Keratinocyte (primary cell): ENCODE measurements around the gene PRSS21. TPM values are rescaled to one million over a fixed set of nuclear protein-coding genes. Genes with fewer than 3 reads are reported as not detected.

Experiments
- DNase-seq: peaks from one replicate; pipeline ENCODE4 v3.0.0-alpha.2; 2011; ENCODE audit warnings: low read depth, missing footprints, low spot score
- FAIRE-seq: peaks from 2 replicates; lab custom pipeline; 2011; peaks lifted over from hg19 to GRCh38; lab: Jason Lieb, UNC
- H2AFZ ChIP-seq: 2 replicates; pipeline ENCODE4 v1.6.0; 2012; ENCODE audit warnings: low read length, control low read depth, inconsistent platforms; ENCODE audit not compliant: control insufficient read depth
- H3K27ac ChIP-seq: 2 replicates; pipeline ENCODE4 v1.5.1; 2011; ENCODE audit warnings: low read length; ENCODE audit not compliant: control insufficient read depth, insufficient read depth
- H3K27me3 ChIP-seq: 3 replicates; pipeline ENCODE4 v1.6.0; 2011; ENCODE audit warnings: low read length; ENCODE audit not compliant: control insufficient read depth, insufficient read depth; ENCODE audit errors: extremely low read depth
- H3K36me3 ChIP-seq, 2 experiments: 2 replicates in 1 of 2; 3 replicates in 1 of 2; pipeline ENCODE4 v1.5.1; 2011; ENCODE audit warnings: low read length in 2 of 2, mild to moderate bottlenecking in 1 of 2; ENCODE audit not compliant: control insufficient read depth in 2 of 2, insufficient read depth in 2 of 2; ENCODE audit errors: extremely low read depth in 1 of 2
- H3K4me1 ChIP-seq: 3 replicates; pipeline ENCODE4 v1.5.1; 2011; ENCODE audit warnings: low read length; ENCODE audit not compliant: control insufficient read depth, insufficient read depth; ENCODE audit errors: extremely low read depth
- H3K4me2 ChIP-seq: 3 replicates; pipeline ENCODE4 v1.6.0; 2011; ENCODE audit warnings: low read depth, low read length; ENCODE audit not compliant: control insufficient read depth, insufficient read depth; ENCODE audit errors: extremely low read depth
- H3K4me3 ChIP-seq, 3 experiments: fragments of 200-600 bp in 1 of 3; sonication (generic) in 1 of 3; 2 replicates in 2 of 3; 3 replicates in 1 of 3; pipeline ENCODE4 v1.5.1; 2011 to 2016; ENCODE audit warnings: low read length in 3 of 3, mild to moderate bottlenecking in 3 of 3, control low read depth in 2 of 3, inconsistent platforms in 1 of 3, low read depth in 1 of 3, mixed read lengths in 1 of 3, mixed run types in 1 of 3, moderate library complexity in 1 of 3; ENCODE audit not compliant: control insufficient read depth in 2 of 3, insufficient read depth in 2 of 3; ENCODE audit errors: extremely low read depth in 1 of 3
- H3K79me2 ChIP-seq: 2 replicates; pipeline ENCODE4 v1.6.0; 2012; ENCODE audit warnings: low read length; ENCODE audit not compliant: control insufficient read depth, insufficient read depth
- H3K9ac ChIP-seq: 3 replicates; pipeline ENCODE4 v1.6.0; 2011; ENCODE audit warnings: low read length; ENCODE audit not compliant: control insufficient read depth, insufficient read depth; ENCODE audit errors: extremely low read depth
- H3K9me1 ChIP-seq: 3 replicates; pipeline ENCODE4 v1.6.0; 2011; ENCODE audit warnings: low read length; ENCODE audit not compliant: control insufficient read depth, insufficient read depth; ENCODE audit errors: extremely low read depth
- H3K9me3 ChIP-seq: 2 replicates; pipeline ENCODE4 v1.5.1; 2012; ENCODE audit warnings: low read depth, low read length; ENCODE audit not compliant: control insufficient read depth
- H4K20me1 ChIP-seq: 3 replicates; pipeline ENCODE4 v1.6.0; 2011; ENCODE audit warnings: low read length; ENCODE audit not compliant: control insufficient read depth, insufficient read depth; ENCODE audit errors: extremely low read depth
- CTCF ChIP-seq, 3 experiments: IDR thresholded peaks in 1 of 3; conservative IDR thresholded peaks in 1 of 3; optimal IDR thresholded peaks in 1 of 3; 2 replicates in 2 of 3; 3 replicates in 1 of 3; pipeline versions ENCODE3 to v1.5.1; 2011; ENCODE audit warnings: low read length in 3 of 3, mild to moderate bottlenecking in 3 of 3, moderate library complexity in 2 of 3, control low read depth in 1 of 3, inconsistent platforms in 1 of 3; ENCODE audit not compliant: insufficient read depth in 2 of 3; ENCODE audit errors: extremely low read depth in 1 of 3
- EZH2 ChIP-seq: IDR thresholded peaks from one replicate; pipeline ENCODE4 v1.6.1; 2012; ENCODE audit warnings: inconsistent platforms, mild to moderate bottlenecking, low read length, moderate library complexity
- dilution Hi-C: fragments of 300-500 bp; cut with MboI; formaldehyde crosslinking; loops from one replicate; pipeline ENCODE4 v1.7.0; 2020; ENCODE audit warnings: low sequenced_read_pairs; ENCODE audit not compliant: extremely low pct_ligation_motif_present
- polyA plus RNA-seq, 5 experiments: library from polyadenylated mRNA; depleted of rRNA in 3 of 5; stranded (reverse) in 3 of 5; stranded (forward) in 1 of 5; unstranded in 1 of 5; fragments of >200 nt; gene quantifications; 1 replicate in 1 of 5; 2 replicates in 3 of 5; 3 replicates in 1 of 5; pipeline versions ENCODE4 v1.2.1 to v1.2.3, GENCODE V29; 2011 to 2012; ENCODE audit warnings: missing spikeins in 2 of 5, low read depth in 1 of 5, low replicate concordance in 1 of 5

Gene PRSS21
- polyA plus RNA-seq, 1 donor (not counting 4 experiments of a cell fraction or from before 2014, with no cell fraction given) = 0.52 TPM

- no peaks in the 10 kb centered on the region for H4K20me1 ChIP-seq
- H3K4me1 ChIP-seq = no peaks in the 10 kb centered on the region
- no peak for DNase-seq
- dilution Hi-C loops = no loop called here
- H3K27me3 ChIP-seq = peaks cover 59% of the 10 kb centered on the region
- no peaks in the 10 kb centered on the region for H3K9me3 ChIP-seq
- no peak for FAIRE-seq
- no peak overlapping the region for H3K4me3 ChIP-seq
- no peak overlapping the region for H3K4me2 ChIP-seq
- H3K9me1 ChIP-seq = no peaks in the 10 kb centered on the region
- H3K9ac ChIP-seq = no peak overlapping the region
- H2AFZ ChIP-seq = no peak overlapping the region
- H3K79me2 ChIP-seq = no peaks in the 10 kb centered on the region
- H3K27ac ChIP-seq = no peak overlapping the region
- no peaks in the 10 kb centered on the region for H3K36me3 ChIP-seq
- TF ChIP-seq EZH2 = no peak
- no peak for TF ChIP-seq CTCF (optimal IDR thresholded peaks at IDR 0.05 in 1 of 3, IDR thresholded peaks at IDR 0.05 in 1 of 3, conservative IDR thresholded peaks at IDR 0.05 in 1 of 3; ENCODE audit: extremely low read depth in 1 of 3, insufficient read depth in 2 of 3, low read length in 3 of 3)
These were observed 29.1 kb upstream of the PRSS21 start for GRCh38 chr16:2787961-2788360.

DNA sequence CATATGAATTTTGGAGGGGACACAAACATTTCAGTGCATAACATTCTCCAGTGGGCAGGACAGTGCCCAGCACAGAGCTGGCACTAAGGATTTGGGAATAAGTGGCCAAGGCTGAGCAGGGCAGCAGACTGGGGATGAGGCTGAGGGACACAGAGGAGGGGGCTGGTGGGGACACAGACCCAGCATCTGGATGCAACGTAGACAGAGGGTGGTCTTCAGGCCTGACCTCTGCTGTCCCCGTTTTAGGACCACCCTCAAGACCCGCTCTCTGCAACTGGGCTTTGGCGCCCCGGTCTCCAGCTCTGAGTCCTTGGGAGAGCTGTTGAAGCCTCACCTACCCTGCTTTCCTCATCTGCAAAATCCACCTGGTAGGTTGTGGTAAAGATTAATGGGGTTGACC lies 26.4 kb upstream of the PRSS21 start:
- H3K4me3 ChIP-seq = no peak overlapping the region
- FAIRE-seq (no peak), DNase-seq (no peak)
- no peaks in the 10 kb centered on the region for H3K36me3 ChIP-seq
- peaks cover 43% of the 10 kb centered on the region for H3K27me3 ChIP-seq
- no peak overlapping the region for H3K9ac ChIP-seq
- no peak for TF ChIP-seq CTCF (optimal IDR thresholded peaks at IDR 0.05 in 1 of 3, IDR thresholded peaks at IDR 0.05 in 1 of 3, conservative IDR thresholded peaks at IDR 0.05 in 1 of 3; ENCODE audit: extremely low read depth in 1 of 3, insufficient read depth in 2 of 3, low read length in 3 of 3)
- no peak for TF ChIP-seq EZH2
- H3K27ac ChIP-seq = no peak overlapping the region
- H2AFZ ChIP-seq = no peak overlapping the region
- no peaks in the 10 kb centered on the region for H3K9me1 ChIP-seq
- no peaks in the 10 kb centered on the region for H3K9me3 ChIP-seq
- dilution Hi-C loops = no loop called here
- H4K20me1 ChIP-seq = no peaks in the 10 kb centered on the region
- no peak overlapping the region for H3K4me2 ChIP-seq
- H3K4me1 ChIP-seq = peaks cover 9% of the 10 kb centered on the region
- no peaks in the 10 kb centered on the region for H3K79me2 ChIP-seq
